ENCODE results near the gene TMEM35A. TPM values are rescaled to one million over a fixed set of nuclear protein-coding genes. Genes with fewer than 3 reads are reported as not detected.

The TMEM35A gene
- polyA plus RNA-seq, 1 of the 3 experiments (the other 2 are of a cell fraction) = 5.6 TPM

DNA sequence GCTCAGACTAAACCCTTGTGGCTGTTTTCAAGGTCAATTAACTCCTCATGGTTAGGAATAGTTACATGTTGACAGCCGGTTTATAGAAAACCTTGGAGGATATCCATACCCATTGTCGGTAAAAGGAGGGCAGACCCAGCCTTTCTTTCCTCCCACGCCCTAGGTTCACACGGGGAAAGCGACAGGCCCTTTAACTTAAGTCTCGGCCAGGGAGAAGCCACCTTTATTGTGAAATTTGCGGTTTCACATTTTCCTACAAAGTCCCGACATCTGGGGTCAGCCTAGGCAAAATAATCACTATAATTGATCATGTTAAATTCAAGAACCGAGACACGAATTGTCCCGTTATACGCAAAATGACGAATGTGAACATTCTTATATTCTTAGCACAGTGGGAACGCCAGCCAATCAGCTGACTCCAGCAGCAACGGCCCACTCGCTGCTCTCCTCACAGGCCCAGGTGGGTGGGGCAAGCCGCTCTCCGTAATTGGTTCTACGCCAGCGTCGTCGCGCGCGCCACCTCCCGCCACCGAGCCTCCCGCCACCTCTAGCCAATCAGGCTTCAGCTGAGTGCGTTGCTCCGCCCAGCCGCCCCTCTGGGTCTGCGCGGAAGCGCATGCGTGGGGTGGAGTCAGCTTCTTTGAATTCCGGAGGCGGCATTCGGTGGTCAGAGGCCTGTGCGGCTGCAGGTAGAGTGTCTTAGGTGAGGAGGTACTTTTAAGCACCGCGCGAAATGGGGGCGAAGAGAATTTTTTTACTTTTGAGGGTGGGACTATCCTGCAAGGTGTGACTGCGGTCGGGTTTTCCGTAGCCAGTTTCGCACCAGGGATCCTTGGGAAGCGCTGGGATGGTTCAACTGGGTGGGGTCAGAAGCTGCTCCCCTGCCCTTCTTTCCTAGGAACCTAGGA lies 19.1 kb downstream of the TMEM35A start, which contains the start of gene CENPI:
CENPI (plus strand) TSS at position 659 of the 908 bp plus-strand sequence. CDS start 2,867 bp downstream, outside the sequence.
- H3K27me3 ChIP-seq (ENCODE audit: insufficient read depth) = no peaks in the 10 kb centered on the region; the same call in 1 of the 2 replicates
- peak within 1 kb of the TSS; percentile 78 for H2AFZ ChIP-seq (ENCODE audit: low read depth)
- peak within 1 kb of the TSS; percentile 55 for H3K4me3 ChIP-seq (ENCODE audit: low read depth in 2 of 2, low read length in 1 of 2)
- peaks cover 0 to 7% of the 10 kb centered on the region in 2 experiments for H3K36me3 ChIP-seq (replicated peaks in 1 of 2; ENCODE audit: control insufficient read depth in 1 of 2, insufficient read depth in 2 of 2, low read length in 1 of 2)
- no peaks in the 10 kb centered on the region for H3K9me2 ChIP-seq
- H4K20me1 ChIP-seq (ENCODE audit: insufficient read depth) = no peaks in the 10 kb centered on the region
- CTCF ChIA-PET = no interaction called here
- peak within 1 kb of the TSS; percentile 66 for H3K4me2 ChIP-seq
- 25% methylated on average over 41 of the region's 48 CpGs for WGBS (ENCODE audit: low lambda C conversion rate)
- H3K79me2 ChIP-seq (ENCODE audit: insufficient read depth) = peaks cover 39% of the 10 kb centered on the region
- peak; percentile 93 for DNase-seq
- H3K4me1 ChIP-seq (ENCODE audit: control insufficient read depth in 1 of 2, insufficient read depth in 2 of 2, low read depth in 1 of 2, low read length in 1 of 2) = no peaks in the 10 kb centered on the region
- no peaks in the 10 kb centered on the region for H3F3A ChIP-seq (replicated peaks; ENCODE audit: insufficient read depth)
- H3K9me3 ChIP-seq = no peaks in the 10 kb centered on the region
- peak within 1 kb of the TSS; percentile 62 to 71 for H3K27ac ChIP-seq (ENCODE audit: low read depth in 2 of 2, low read length in 1 of 2)
- POLR2A ChIA-PET = interaction anchor here (1.2 kb wide), 1 partner anchor 298 kb away, joined by 4 read pairs; no protein-coding TSS in a partner anchor
- peak within 1 kb of the TSS; percentile 57; the same call in 1 of the 2 replicates for H3K9ac ChIP-seq
- TF ChIP-seq TAF1 (IDR thresholded peaks at IDR 0.05; ENCODE audit: borderline replicate concordance, low read depth, low read length) (no peak), RXRA (IDR thresholded peaks at IDR 0.05; ENCODE audit: borderline replicate concordance, low read depth) (no peak), JUND (IDR thresholded peaks at IDR 0.05) (no peak), SIN3A (IDR thresholded peaks at IDR 0.05; ENCODE audit: borderline replicate concordance, low read depth, low read length) (0 out of 2 replicates have a peak, but pooled peaks have one; percentile 22), TEAD4 (IDR thresholded peaks at IDR 0.05; ENCODE audit: borderline replicate concordance, insufficient read depth) (no peak), CHD2 (IDR thresholded peaks at IDR 0.05; ENCODE audit: low read length, partially characterized antibody) (no peak), GATA2 (CRISPR knock-in tag; IDR thresholded peaks at IDR 0.05) (no peak), RFX5 (IDR thresholded peaks at IDR 0.05; ENCODE audit: low read length) (peak; percentile 67; the same call in 1 of the 2 replicates), EP300 (IDR thresholded peaks at IDR 0.05; ENCODE audit: borderline replicate concordance in 1 of 2, low read depth in 1 of 2, low read length in 1 of 2) (no peak), RAD21 (IDR thresholded peaks at IDR 0.05; ENCODE audit: low read length) (no peak), MEF2A (IDR thresholded peaks at IDR 0.05; ENCODE audit: borderline replicate concordance, low read depth) (no peak), FOXJ3 (CRISPR knock-in tag; IDR thresholded peaks at IDR 0.05) (no peak), EZH2phosphoT487 (IDR thresholded peaks at IDR 0.05; ENCODE audit: borderline replicate concordance, low read depth) (no peak), MXI1 (IDR thresholded peaks at IDR 0.05; ENCODE audit: low read depth, low read length) (peak; percentile 71), FOSL2 (IDR thresholded peaks at IDR 0.05; ENCODE audit: borderline replicate concordance, low read depth) (no peak), ELF1 (IDR thresholded peaks at IDR 0.05) (no peak), NRF1 (IDR thresholded peaks at IDR 0.05; ENCODE audit: low read depth, low read length) (peak; percentile 90), GABPA (IDR thresholded peaks at IDR 0.05; ENCODE audit: low read depth) (no peak), RCOR1 (IDR thresholded peaks at IDR 0.05; ENCODE audit: low read length) (no peak), TCF12 (IDR thresholded peaks at IDR 0.05) (no peak)
- TF ChIP-seq, protein P1, sequence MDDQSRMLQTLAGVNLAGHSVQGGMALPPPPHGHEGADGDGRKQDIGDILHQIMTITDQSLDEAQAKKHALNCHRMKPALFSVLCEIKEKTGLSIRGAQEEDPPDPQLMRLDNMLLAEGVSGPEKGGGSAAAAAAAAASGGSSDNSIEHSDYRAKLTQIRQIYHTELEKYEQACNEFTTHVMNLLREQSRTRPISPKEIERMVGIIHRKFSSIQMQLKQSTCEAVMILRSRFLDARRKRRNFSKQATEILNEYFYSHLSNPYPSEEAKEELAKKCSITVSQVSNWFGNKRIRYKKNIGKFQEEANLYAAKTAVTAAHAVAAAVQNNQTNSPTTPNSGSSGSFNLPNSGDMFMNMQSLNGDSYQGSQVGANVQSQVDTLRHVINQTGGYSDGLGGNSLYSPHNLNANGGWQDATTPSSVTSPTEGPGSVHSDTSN (IDR thresholded peaks at IDR 0.05) = no peak
- TF ChIP-seq, protein P2, sequence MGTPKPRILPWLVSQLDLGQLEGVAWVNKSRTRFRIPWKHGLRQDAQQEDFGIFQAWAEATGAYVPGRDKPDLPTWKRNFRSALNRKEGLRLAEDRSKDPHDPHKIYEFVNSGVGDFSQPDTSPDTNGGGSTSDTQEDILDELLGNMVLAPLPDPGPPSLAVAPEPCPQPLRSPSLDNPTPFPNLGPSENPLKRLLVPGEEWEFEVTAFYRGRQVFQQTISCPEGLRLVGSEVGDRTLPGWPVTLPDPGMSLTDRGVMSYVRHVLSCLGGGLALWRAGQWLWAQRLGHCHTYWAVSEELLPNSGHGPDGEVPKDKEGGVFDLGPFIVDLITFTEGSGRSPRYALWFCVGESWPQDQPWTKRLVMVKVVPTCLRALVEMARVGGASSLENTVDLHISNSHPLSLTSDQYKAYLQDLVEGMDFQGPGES (IDR thresholded peaks at IDR 0.05; ENCODE audit: low read depth, low read length) = no peak
- TF ChIP-seq, protein P3, sequence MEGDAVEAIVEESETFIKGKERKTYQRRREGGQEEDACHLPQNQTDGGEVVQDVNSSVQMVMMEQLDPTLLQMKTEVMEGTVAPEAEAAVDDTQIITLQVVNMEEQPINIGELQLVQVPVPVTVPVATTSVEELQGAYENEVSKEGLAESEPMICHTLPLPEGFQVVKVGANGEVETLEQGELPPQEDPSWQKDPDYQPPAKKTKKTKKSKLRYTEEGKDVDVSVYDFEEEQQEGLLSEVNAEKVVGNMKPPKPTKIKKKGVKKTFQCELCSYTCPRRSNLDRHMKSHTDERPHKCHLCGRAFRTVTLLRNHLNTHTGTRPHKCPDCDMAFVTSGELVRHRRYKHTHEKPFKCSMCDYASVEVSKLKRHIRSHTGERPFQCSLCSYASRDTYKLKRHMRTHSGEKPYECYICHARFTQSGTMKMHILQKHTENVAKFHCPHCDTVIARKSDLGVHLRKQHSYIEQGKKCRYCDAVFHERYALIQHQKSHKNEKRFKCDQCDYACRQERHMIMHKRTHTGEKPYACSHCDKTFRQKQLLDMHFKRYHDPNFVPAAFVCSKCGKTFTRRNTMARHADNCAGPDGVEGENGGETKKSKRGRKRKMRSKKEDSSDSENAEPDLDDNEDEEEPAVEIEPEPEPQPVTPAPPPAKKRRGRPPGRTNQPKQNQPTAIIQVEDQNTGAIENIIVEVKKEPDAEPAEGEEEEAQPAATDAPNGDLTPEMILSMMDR (IDR thresholded peaks at IDR 0.05) = no peak
- TF ChIP-seq, protein P4, sequence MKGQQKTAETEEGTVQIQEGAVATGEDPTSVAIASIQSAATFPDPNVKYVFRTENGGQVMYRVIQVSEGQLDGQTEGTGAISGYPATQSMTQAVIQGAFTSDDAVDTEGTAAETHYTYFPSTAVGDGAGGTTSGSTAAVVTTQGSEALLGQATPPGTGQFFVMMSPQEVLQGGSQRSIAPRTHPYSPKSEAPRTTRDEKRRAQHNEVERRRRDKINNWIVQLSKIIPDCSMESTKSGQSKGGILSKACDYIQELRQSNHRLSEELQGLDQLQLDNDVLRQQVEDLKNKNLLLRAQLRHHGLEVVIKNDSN (IDR thresholded peaks at IDR 0.05; ENCODE audit: borderline replicate concordance, low read depth) = no peak
- TF ChIP-seq, protein P5, sequence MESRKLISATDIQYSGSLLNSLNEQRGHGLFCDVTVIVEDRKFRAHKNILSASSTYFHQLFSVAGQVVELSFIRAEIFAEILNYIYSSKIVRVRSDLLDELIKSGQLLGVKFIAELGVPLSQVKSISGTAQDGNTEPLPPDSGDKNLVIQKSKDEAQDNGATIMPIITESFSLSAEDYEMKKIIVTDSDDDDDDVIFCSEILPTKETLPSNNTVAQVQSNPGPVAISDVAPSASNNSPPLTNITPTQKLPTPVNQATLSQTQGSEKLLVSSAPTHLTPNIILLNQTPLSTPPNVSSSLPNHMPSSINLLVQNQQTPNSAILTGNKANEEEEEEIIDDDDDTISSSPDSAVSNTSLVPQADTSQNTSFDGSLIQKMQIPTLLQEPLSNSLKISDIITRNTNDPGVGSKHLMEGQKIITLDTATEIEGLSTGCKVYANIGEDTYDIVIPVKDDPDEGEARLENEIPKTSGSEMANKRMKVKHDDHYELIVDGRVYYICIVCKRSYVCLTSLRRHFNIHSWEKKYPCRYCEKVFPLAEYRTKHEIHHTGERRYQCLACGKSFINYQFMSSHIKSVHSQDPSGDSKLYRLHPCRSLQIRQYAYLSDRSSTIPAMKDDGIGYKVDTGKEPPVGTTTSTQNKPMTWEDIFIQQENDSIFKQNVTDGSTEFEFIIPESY (IDR thresholded peaks at IDR 0.05; ENCODE audit: borderline replicate concordance, low read depth) = no peak
- TF ChIP-seq, protein P6, sequence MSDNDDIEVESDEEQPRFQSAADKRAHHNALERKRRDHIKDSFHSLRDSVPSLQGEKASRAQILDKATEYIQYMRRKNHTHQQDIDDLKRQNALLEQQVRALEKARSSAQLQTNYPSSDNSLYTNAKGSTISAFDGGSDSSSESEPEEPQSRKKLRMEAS (IDR thresholded peaks at IDR 0.05; ENCODE audit: low read depth) = no peak

Measured in SK-N-SH (cell line).